ENCODE data around the gene PPDPF. TPM values are rescaled to one million over a fixed set of nuclear protein-coding genes. Genes with fewer than 3 reads are reported as not detected.

Gene PPDPF
- total and polyA plus RNA-seq, 2 donors (not counting 1 experiment from before 2014, with no cell fraction given) = 93.5 to 162 TPM

GRCh38 chr20:63497946-63498935 lies 22.3 kb upstream of the PPDPF start:
- POLR2A ChIA-PET = no interaction called here
- peak overlapping the region; percentile 59 for H3K4me3 Mint-ChIP-seq
- peak overlapping the region; percentile 84 for H3K4me2 ChIP-seq (replicated peaks; ENCODE audit: low read depth, low read length, poor library complexity, severe bottlenecking)
- peaks cover 10% of the 10 kb centered on the region for H3K27me3 Mint-ChIP-seq
- H3K4me1 ChIP-seq (ENCODE audit: control insufficient read depth in 2 of 2, insufficient read depth in 2 of 2, low read length in 2 of 2) = peaks cover 19 to 26% of the 10 kb centered on the region in 2 donors
- TF ChIP-seq CTCF (IDR thresholded peaks at IDR 0.05) = no peak
- TF ChIP-seq EZH2 (IDR thresholded peaks at IDR 0.05; ENCODE audit: borderline replicate concordance, insufficient read depth, low read depth, low read length, poor library complexity, severe bottlenecking) = no peak
- peak overlapping the region in 3 of 5 experiments; percentile 37 to 55 (median 46) for H3K4me3 ChIP-seq (ENCODE audit: control extremely low read depth in 1 of 5, extremely low read depth in 1 of 5, insufficient read depth in 1 of 5, low read depth in 2 of 5, low read length in 4 of 5)
- H3K4me1 Mint-ChIP-seq = peaks cover 7% of the 10 kb centered on the region
- H3K9me3 ChIP-seq (ENCODE audit: control extremely low read depth in 1 of 3, control insufficient read depth in 2 of 3, insufficient read depth in 1 of 3, low read length in 2 of 3) = peaks cover 0 to 13% (median 0%) of the 10 kb centered on the region in 3 donors
- H3K27ac Mint-ChIP-seq = no peak overlapping the region
- intact Hi-C loops (cut with micrococcal nuclease) = loop anchor here (2.0 kb wide), 1 partner anchor 23 kb away; the partner anchor contains the start of gene PPDPF
- 8% methylated on average over 49 of the region's 60 CpGs for WGBS (ENCODE audit: insufficient coverage)
- peaks cover 0 to 53% (median 16%) of the 10 kb centered on the region in 4 experiments for H3K27me3 ChIP-seq (replicated peaks in 1 of 4; ENCODE audit: control extremely low read depth in 1 of 4, control insufficient read depth in 3 of 4, insufficient read depth in 4 of 4, low read length in 3 of 4)
- H3K79me2 ChIP-seq (ENCODE audit: control insufficient read depth, insufficient read depth, low read length) = no peaks in the 10 kb centered on the region
- no peaks in the 10 kb centered on the region for H4K20me1 ChIP-seq (ENCODE audit: control insufficient read depth, insufficient read depth, low read length, poor library complexity, severe bottlenecking)
- no peaks in the 10 kb centered on the region for H3K36me3 ChIP-seq (replicated peaks in 1 of 2; ENCODE audit: control extremely low read depth in 1 of 2, control insufficient read depth in 1 of 2, extremely low read depth in 1 of 2, insufficient read depth in 2 of 2, low read length in 1 of 2)
- DNase-seq = no peak
- CTCF ChIA-PET = interaction anchor here (1.7 to 3.3 kb wide), 3 partner anchors 9 to 475 kb away, joined by 5 to 26 read pairs (median 24); partner anchors contain the start of gene PTK6
- peak overlapping the region; percentile 49 for H2AFZ ChIP-seq (ENCODE audit: insufficient read depth, low read depth, low read length, poor library complexity, severe bottlenecking)
- no peaks in the 10 kb centered on the region for H3K9me3 Mint-ChIP-seq (ENCODE audit: insufficient read depth)
- no peak overlapping the region for H3K27ac ChIP-seq (ENCODE audit: low read length in 2 of 2)
- H3K9ac ChIP-seq (ENCODE audit: low read length) = no peak overlapping the region
- no peak for ATAC-seq (ENCODE audit: low read depth)

Data from B cell (primary cell).